ENCODE results near the gene GJC1.

DNA sequence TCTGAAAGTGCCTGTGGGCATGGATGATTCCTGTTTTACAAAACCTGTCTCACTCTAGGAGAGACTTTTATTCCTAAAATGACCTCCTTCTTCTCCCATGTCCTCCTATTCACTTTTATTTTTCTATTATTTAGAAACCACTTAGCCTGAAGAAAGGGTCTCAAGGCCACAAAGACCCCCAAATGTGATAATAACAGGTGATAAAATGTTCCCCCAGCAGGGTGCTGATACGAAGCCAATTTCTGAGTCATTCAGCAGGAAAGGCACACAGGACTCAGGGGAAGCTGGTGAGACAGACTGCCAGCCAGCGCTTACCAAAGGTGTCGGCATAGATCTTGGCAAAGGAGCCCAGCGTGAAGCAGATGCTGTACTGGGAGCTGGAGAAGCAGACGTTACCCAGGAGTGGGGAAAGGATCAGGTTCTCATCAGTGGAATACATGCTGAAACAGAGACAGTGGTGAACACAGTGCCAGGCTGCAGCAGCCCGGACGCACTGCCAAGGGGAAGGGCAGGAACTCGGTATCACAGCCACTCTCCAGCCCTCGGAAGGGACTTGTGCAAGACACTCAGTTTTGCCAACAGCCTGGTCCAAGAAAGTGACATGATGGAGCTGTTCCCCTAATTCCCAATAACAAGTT is 42.2 kb upstream of the GJC1 start:
- TF ChIP-seq POLR2AphosphoS5 (IDR thresholded peaks at IDR 0.05; ENCODE audit: low read depth, low read length) (no peak), MAX (IDR thresholded peaks at IDR 0.05; ENCODE audit: low read depth) (no peak), CTCF (IDR thresholded peaks at IDR 0.05) (no peak), JUND (IDR thresholded peaks at IDR 0.05) (no peak), REST (IDR thresholded peaks at IDR 0.05; ENCODE audit: low read depth, low read length) (no peak), EP300 (IDR thresholded peaks at IDR 0.05; ENCODE audit: borderline replicate concordance in 1 of 2, low read depth in 1 of 2, low read length in 1 of 2) (no peak), USF2 (IDR thresholded peaks at IDR 0.05; ENCODE audit: borderline replicate concordance, low read depth, low read length) (no peak)
